ENCODE measurements around the gene WIZ.

The WIZ gene

GRCh38 chr19:15444505-15445226 lies 5.1 kb downstream of the WIZ start:
- no peak for DNase-seq

GRCh38 chr19:15443838-15444237 lies 5.9 kb downstream of the WIZ start:
- no peak for DNase-seq

GRCh38 chr19:15443325-15443724 lies 6.4 kb downstream of the WIZ start:
- DNase-seq: no peak

GRCh38 chr19:15442142-15442920 lies 7.4 kb downstream of the WIZ start:
- no peak for DNase-seq

GRCh38 chr19:15441317-15441716 lies 8.4 kb downstream of the WIZ start:
- DNase-seq: no peak

- DNase-seq: no peak
Measured at GRCh38 chr19:15439821-15440641, 9.7 kb downstream of the WIZ start.

GRCh38 chr19:15439078-15439799 lies 10.5 kb downstream of the WIZ start:
- DNase-seq: no peak

- DNase-seq: no peak
Measured at GRCh38 chr19:15438577-15438976, 11.2 kb downstream of the WIZ start.

GRCh38 chr19:15438124-15438496 lies 11.6 kb downstream of the WIZ start:
- DNase-seq: no peak

- DNase-seq: no peak
Measured at GRCh38 chr19:15437355-15438123, 12.2 kb downstream of the WIZ start.

- DNase-seq: no peak
Measured at GRCh38 chr19:15436826-15437110, 13.0 kb downstream of the WIZ start.

- DNase-seq: no peak
Measured at GRCh38 chr19:15436012-15436825, 13.5 kb downstream of the WIZ start.

- no peak for DNase-seq
Measured at GRCh38 chr19:15433519-15434069, 16.2 kb downstream of the WIZ start.

GRCh38 chr19:15432629-15433518 lies 16.9 kb downstream of the WIZ start:
- peak; percentile 88 for DNase-seq

- no peak for DNase-seq
Measured at GRCh38 chr19:15432018-15432494, 17.7 kb downstream of the WIZ start.

GRCh38 chr19:15431396-15432017 lies 18.2 kb downstream of the WIZ start:
- DNase-seq: no peak

GRCh38 chr19:15430526-15431120 lies 19.1 kb downstream of the WIZ start:
- no peak for DNase-seq

GRCh38 chr19:15429825-15430467 lies 19.8 kb downstream of the WIZ start:
- no peak for DNase-seq
